ENCODE measurements around the gene FBXO11. TPM values are rescaled to one million over a fixed set of nuclear protein-coding genes. Genes with fewer than 3 reads are reported as not detected.

Gene FBXO11
- total RNA-seq = 10 to 100 TPM; 37.3 to 53.8 (median 47.0) TPM

- intact Hi-C loops (cut with DNase I) = loop anchor here (5.0 kb wide), 3 partner anchors 124 to 531 kb away; partner anchors contain the start of gene MSH6
- DNase-seq (ENCODE audit: extremely low spot score) = peak; percentile 99
- WGBS = under 1% methylated on average over 36 of the region's 54 CpGs
- Histone ChIP-seq H3K36me3 (no peaks in the 10 kb centered on the region), H3K27me3 (no peaks in the 10 kb centered on the region), H3K4me1 (peaks cover 11 to 33% (median 31%) of the 10 kb centered on the region in 4 donors), H3K9me3 (no peaks in the 10 kb centered on the region), H3K4me3 (peak within 1 kb of the TSS; percentile 80 to 97 (median 94)), H3K27ac (replicated peaks in 1 of 4) (peak within 1 kb of the TSS; percentile 92 to 100 (median 99))
- TF ChIP-seq CTCF (IDR thresholded peaks at IDR 0.05) (peak; percentile 52 to 63 (median 53)), POLR2AphosphoS5 (IDR thresholded peaks at IDR 0.05) (peak; percentile 85 to 89), EP300 (IDR thresholded peaks at IDR 0.05) (no peak), POLR2A (IDR thresholded peaks at IDR 0.05; ENCODE audit: low read depth) (peak; percentile 73)
Measured at GRCh38 chr2:47906157-47907038, at the start of gene FBXO11. TSS of gene FBXO11 (minus strand) at chr2:47906498. CDS start at chr2:47905720, 778 bp downstream.

GRCh38 chr2:47950340-47951301, 44.3 kb upstream of the FBXO11 start:
- no peaks in the 10 kb centered on the region for H3K27me3 ChIP-seq
- no peak overlapping the region for H3K4me3 ChIP-seq
- no peaks in the 10 kb centered on the region for H3K4me1 ChIP-seq
- TF ChIP-seq POLR2AphosphoS5 (IDR thresholded peaks at IDR 0.05) (no peak), POLR2A (IDR thresholded peaks at IDR 0.05; ENCODE audit: low read depth) (no peak), EP300 (IDR thresholded peaks at IDR 0.05) (no peak), CTCF (IDR thresholded peaks at IDR 0.05) (no peak)
- no peaks in the 10 kb centered on the region for H3K36me3 ChIP-seq
- intact Hi-C loops (cut with DNase I) = no loop called here
- H3K27ac ChIP-seq (replicated peaks in 1 of 4) = no peak overlapping the region
- no peak for DNase-seq (ENCODE audit: extremely low spot score)
- WGBS = 43% methylated on average over 1 of the region's 2 CpGs
- no peaks in the 10 kb centered on the region for H3K9me3 ChIP-seq

GRCh38 chr2:47946593-47946992, 40.3 kb upstream of the FBXO11 start:
- no peaks in the 10 kb centered on the region for H3K36me3 ChIP-seq
- no peak for DNase-seq (ENCODE audit: extremely low spot score)
- WGBS = 82% methylated on average over 5 of the region's 5 CpGs
- H3K4me3 ChIP-seq = no peak overlapping the region
- intact Hi-C loops (cut with DNase I) = no loop called here
- H3K4me1 ChIP-seq = no peaks in the 10 kb centered on the region
- H3K27ac ChIP-seq (replicated peaks in 1 of 4) = no peak overlapping the region
- H3K27me3 ChIP-seq = no peaks in the 10 kb centered on the region
- TF ChIP-seq POLR2A (IDR thresholded peaks at IDR 0.05; ENCODE audit: low read depth) (no peak), POLR2AphosphoS5 (IDR thresholded peaks at IDR 0.05) (no peak), EP300 (IDR thresholded peaks at IDR 0.05) (no peak), CTCF (IDR thresholded peaks at IDR 0.05) (no peak)
- H3K9me3 ChIP-seq = no peaks in the 10 kb centered on the region

GRCh38 chr2:47945046-47945781, 38.9 kb upstream of the FBXO11 start:
- H3K36me3 ChIP-seq = no peaks in the 10 kb centered on the region

More at GRCh38 chr2:47945046-47945781, 38.9 kb upstream of the FBXO11 start:
- H3K4me3 ChIP-seq = no peak overlapping the region
- no peak for TF ChIP-seq POLR2A (IDR thresholded peaks at IDR 0.05; ENCODE audit: low read depth)
- no peak for TF ChIP-seq CTCF (IDR thresholded peaks at IDR 0.05)
- TF ChIP-seq EP300 (IDR thresholded peaks at IDR 0.05) = no peak
- no peak for TF ChIP-seq POLR2AphosphoS5 (IDR thresholded peaks at IDR 0.05)
- no peaks in the 10 kb centered on the region for H3K9me3 ChIP-seq
- intact Hi-C loops (cut with DNase I) = no loop called here
- no peaks in the 10 kb centered on the region for H3K27me3 ChIP-seq
- WGBS = 76% methylated on average over 9 of the region's 9 CpGs
- DNase-seq (ENCODE audit: extremely low spot score) = no peak
- no peak overlapping the region for H3K27ac ChIP-seq (replicated peaks in 1 of 4)
- H3K4me1 ChIP-seq = no peaks in the 10 kb centered on the region
